Upper lobe of left lung (tissue), 4 donors: Measurements from ENCODE around the gene NT5C3A.
"Not testable (repeated sequence)": the region's sequence is repeated elsewhere in the genome, so short reads cannot be mapped to it uniquely, and the experiment has no call there.

ENCODE experiments used
- CTCF ChIP-seq, 6 experiments: fragments of 450-650 bp in 4 of 6; fragments of 200-600 bp in 2 of 6; sonication (generic) in 2 of 6; IDR thresholded peaks; one replicate each; pipeline ENCODE4 v1.5.1; 2016 to 2019; ENCODE audit warnings: antibody characterized with exemption in 6 of 6
- POLR2A ChIP-seq, 4 donors: fragments of 450-650 bp; IDR thresholded peaks; one replicate each; pipeline ENCODE4 v1.5.1; 2016 to 2017; ENCODE audit warnings: antibody characterized with exemption in 4 of 4, mild to moderate bottlenecking in 2 of 4
- POLR2AphosphoS5 ChIP-seq, 2 donors: sonication (generic); formaldehyde crosslinking; IDR thresholded peaks; one replicate each; pipeline ENCODE4 v1.5.1; 2017; ENCODE audit warnings: antibody characterized with exemption in 2 of 2

- TF ChIP-seq CTCF, POLR2AphosphoS5, POLR2A (IDR thresholded peaks at IDR 0.05): not testable (repeated sequence)
Measured at GRCh38 chr7:33004104-33004616, 58.4 kb downstream of the NT5C3A start.
